GM18526 (cell line): ENCODE results near the gene PMM2.

Experiments used
- POLR2A ChIP-seq: IDR thresholded peaks from 3 replicates; pipeline ENCODE4 v1.6.1; 2011; ENCODE audit not compliant: insufficient read length; ENCODE audit errors: extremely low read depth

The PMM2 gene

DNA sequence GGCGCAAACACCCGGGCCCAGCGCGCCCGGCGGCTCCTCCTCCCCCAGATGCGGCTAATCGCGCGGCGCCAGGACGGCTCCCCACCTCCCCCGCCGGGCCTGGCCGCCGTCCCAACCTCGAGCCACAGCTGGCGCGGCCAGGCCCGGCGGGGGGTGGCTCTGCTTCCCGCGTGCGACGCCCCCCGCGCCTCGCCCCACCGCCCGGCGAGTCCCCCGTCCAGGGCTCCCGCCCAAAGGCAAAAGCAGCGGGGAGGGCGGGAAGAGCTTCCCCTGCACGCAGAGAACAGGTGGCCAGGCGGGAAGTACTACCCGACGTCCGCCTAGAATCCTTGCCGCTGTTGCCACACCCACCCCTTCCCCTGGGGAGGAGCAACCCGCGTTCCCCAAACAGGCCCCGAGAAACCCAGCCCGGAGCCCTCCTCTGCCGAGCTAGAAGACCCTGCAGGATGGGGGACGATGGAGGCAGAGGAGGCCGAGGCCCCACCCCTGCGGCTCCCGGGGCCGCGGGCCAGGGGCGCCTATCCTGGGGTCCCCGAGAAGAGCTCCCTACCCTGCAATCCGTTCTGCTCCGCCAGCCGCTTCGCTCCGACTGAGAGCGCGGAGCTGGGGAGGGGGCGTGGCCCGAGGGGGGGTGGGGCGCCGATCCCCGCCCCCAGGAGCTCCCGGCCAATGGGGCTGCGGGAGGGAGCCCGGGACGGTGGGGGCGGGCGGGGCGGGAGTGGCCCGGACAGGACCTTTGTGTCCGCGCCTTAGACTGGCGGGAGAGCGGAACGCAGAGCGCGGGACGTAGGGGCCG is 71.0 kb downstream of the PMM2 start, which contains the start of gene CARHSP1:
CARHSP1 (minus strand) TSS at position 591 of the 796 bp plus-strand sequence. CDS start 9,678 bp downstream, outside the sequence.
- peak; percentile 67 for TF ChIP-seq POLR2A

DNA sequence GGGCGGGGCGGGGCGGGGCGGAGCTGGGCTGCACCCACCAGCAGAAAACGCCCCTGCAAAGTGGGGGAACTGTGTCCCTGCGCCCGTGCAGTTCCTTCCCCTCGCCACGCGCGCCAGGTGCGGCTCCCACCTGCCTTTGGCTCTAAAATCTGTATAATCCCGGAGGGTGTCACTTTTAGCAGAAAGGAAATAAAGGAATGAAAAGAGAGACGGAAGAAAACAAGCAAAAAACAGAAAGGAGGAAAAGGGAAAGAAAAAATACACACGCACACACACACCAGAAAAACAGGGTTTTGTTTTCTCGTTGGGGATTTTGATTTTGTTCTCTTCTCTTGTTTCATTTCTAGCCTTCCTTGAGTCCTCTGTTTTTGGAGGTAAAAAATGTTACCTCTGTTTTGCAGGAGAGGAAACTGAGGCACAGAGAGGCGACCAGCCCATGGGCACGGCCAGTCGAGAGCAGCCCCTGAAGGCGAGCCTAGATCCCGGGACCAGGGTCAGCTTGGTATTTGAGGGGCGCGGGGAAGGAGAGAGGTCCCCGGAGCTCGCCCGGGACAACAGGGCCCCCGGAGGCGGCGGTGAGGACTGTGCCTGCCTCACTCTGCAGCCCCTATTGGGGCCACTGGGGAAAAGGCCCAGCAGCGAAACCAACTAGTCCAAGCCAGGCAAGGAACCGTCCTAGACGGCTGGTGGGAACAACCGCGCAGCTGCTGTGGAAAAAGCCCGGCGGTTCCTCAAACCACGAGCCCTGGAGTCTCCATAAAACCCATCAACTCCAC is 71.8 kb downstream of the PMM2 start:
- no peak for TF ChIP-seq POLR2A

DNA sequence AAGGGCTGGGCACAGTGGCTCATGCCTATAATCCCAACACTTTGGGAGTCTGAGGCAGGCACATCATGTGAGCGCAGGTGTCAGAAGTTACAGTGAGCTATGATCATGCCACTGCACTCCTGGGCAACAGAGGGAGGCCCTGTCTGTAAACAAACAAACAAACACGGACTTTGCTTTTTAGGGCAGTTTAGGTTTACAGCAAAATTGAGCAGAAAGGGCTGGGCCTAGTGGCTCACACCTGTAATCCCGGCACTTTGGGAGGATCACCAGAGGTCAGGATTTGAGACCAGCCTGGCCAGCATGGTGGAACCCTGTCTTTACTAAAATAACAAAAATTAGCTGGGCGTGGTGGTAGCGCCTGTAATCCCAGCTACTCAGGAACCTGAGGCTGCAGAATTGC is 74.4 kb downstream of the PMM2 start:
- no peak for TF ChIP-seq POLR2A

DNA sequence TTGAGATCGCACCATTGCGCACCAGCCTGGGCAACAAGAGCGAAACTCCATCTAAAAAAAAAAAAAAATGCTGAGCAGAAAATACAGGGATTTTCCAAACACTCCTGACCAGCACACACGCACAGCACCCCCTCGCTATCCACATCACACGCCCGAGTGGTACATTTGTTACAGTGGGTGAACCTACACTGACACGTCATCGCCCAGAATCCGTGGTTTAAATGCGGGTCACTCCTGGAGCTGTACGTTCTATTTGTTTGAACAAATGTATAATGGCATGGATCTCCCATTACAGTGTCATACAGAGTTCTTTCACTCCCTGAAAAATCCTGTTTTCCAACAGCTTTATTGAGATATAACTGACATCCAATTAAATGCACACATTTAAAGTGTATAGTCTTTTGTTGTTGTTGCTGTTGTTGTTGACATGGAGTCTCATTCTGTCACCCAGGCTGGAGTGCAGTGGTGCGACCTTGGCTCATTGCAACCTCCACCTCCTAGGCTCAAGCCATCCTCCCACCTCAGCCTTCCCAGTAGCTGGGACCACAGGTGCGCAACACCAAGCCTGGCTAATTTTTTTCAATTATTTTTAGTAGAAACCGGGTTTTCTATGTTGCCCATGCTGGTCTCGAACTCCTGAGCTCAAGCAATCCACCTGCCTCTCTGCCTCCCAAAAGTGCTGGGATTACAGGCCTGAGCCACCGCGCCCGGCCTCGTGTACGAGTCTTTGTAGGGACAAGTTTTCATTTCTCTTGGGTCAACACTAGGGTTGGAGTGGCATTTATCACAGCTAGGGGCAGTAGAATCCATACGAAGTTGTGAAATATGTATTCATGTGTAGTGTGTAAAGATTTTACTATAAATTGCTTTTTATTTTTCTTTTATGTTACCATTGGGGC is 75.6 kb downstream of the PMM2 start:
- no peak for TF ChIP-seq POLR2A

DNA sequence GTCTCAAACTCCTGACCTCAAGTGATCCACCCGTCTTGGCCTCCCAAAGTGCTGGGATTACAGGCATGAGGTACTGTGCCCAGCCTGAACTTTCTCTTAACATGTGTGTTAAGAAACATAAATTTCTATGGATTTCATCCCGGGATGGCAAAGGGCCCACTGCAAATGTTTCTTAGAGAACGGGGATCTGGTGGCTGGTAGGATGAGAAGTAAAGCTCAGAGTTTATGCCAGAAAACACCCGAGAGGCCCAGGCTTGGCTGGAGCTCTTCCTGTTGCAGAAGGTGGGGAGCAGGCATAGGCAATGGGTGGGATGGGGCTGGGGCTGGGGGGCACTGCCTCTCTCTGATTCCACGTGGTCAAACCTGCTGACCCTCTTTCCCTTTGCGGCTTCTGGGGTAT is 76.7 kb downstream of the PMM2 start:
- no peak for TF ChIP-seq POLR2A

DNA sequence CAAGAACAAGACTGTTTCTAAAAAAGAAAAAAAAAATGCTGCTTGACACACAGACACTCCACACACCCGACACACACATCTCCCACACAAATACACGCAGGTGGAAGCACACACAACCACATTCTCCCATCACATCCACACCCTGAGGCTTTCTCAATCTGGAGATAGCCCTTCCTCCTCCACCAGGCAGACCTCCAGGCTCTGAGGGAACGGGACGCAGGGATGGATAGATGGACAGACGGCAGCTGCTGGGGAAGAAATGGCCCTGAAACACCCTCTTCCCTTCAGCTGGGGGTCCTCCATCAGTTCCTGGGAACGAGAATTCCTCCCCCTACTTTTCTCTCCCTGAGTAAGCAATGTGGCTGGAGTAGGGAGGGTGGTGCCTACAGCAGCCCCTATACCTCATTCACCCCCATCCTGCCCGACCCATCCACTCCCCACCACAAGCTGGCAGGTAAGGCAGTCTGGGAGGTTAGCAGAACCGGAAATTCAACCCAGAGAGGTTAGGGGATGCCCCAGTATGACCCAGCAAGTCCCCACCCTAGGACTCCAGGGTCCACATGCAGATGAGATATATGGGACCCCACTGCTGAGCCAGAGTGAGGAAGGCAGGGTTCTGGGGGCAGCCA is 80.4 kb downstream of the PMM2 start:
- no peak for TF ChIP-seq POLR2A

DNA sequence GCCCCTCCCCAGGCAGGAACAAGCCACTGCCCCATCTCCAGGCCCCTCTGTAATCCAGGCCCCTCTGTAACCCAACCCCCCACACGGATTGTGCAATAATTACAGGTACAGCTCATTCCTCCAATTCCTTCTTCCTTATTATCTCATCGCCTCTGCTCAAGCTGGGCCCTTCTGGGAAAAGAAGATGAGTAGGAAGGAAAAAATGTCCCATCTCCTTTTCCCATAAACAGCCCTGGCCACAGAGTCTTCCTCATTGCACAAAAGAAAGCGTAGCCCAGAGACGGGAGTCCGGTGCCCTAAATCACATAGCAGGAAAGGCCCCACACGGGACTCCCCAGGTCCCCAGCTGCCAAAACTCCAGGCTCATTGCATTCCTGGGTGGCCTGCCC is 80.9 kb downstream of the PMM2 start:
- TF ChIP-seq POLR2A = no peak

DNA sequence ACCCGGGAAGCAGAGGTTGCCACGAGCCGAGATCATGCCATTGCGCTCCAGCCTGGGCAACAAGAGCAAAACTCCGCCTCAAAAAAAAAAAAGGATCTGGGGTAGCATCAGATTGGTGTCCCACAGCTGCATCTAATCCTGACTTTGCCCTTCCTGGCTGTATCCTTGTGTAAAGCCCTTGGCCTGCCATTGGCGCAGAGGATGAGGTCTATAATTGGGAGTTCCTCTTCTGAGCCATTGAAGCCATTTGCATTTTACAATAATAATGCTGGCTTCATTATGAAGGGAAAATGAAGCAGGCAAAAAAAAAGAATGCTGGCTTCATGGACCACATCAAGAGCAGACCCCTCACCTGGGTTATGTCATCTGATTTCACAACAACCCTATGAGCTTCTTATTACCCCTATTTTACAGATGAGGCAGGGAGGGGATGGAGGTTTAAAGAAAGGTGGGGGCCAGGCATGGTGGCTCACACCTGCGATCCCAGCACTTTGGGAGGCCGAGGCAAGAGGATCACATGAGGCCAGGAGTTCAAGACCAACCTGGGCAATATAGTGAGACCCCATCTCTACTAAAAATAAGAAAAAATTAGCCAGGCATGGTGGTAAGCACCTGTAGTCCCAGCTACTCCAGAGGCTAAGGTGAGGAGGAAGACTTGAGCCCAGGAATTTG is 83.3 kb downstream of the PMM2 start:
- no peak for TF ChIP-seq POLR2A

DNA sequence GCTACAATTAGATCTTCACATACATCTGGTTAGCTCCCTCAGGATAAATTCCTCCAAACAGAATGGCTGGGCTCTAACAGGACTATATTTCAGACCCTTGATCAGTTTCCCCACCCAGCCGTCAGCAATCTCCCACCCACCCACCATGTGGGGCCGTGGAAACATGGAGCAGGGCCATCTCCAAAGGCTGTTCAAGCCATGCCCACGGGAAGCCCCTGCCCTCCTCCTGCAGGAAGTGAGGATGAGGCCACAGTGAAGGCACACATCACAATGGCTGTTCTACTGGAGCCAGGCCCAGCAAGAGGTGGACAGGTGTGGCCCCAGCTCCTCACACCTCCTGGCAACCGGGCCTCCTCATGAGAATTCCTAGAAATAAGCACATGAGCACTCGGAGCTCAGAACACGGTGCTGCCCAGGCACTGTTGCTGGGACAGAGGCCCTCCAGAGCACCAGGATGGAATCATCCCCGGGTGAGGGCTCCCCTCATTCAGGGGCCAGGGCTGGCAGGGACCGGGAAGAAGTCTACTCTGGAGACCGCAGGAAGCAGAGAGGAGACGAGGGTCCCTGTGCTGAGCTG is 84.5 kb downstream of the PMM2 start, which contains the start of gene LITAFD:
LITAFD (plus strand) TSS at position 311 of the 577 bp plus-strand sequence. CDS start 2,005 bp downstream, outside the sequence.
- no peak for TF ChIP-seq POLR2A

DNA sequence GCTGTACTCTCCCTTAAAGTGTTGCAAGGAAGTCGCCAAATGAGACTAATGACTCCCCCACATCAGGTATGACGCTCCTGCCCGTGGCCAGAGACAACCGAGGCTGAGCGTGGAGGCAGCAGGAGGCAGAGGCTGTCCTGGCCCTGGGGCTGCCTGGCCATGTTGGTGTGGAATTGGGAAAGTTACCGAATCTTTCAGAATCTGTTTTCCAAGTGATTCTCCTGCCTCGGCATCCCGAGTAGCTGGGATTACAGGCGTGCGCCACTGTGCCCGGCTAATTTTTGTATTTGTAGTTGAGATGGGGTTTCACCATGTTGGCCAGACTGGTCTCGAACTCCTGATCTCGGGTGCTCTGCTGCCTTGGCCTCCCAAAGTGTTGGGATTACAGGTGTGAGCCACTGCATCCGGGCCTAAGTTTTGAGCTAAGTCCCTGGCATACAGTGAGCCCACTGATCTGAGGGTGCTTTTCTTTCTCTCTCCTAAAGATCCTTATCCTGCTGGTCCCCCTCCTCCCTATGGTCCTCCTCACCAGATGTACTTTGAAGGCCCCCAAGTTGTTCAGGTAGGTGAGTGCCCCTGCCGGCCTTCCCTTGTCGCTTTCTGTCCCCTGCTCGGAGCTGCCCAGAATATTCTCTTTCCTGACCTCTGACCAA is 85.2 kb downstream of the PMM2 start:
- TF ChIP-seq POLR2A = no peak

DNA sequence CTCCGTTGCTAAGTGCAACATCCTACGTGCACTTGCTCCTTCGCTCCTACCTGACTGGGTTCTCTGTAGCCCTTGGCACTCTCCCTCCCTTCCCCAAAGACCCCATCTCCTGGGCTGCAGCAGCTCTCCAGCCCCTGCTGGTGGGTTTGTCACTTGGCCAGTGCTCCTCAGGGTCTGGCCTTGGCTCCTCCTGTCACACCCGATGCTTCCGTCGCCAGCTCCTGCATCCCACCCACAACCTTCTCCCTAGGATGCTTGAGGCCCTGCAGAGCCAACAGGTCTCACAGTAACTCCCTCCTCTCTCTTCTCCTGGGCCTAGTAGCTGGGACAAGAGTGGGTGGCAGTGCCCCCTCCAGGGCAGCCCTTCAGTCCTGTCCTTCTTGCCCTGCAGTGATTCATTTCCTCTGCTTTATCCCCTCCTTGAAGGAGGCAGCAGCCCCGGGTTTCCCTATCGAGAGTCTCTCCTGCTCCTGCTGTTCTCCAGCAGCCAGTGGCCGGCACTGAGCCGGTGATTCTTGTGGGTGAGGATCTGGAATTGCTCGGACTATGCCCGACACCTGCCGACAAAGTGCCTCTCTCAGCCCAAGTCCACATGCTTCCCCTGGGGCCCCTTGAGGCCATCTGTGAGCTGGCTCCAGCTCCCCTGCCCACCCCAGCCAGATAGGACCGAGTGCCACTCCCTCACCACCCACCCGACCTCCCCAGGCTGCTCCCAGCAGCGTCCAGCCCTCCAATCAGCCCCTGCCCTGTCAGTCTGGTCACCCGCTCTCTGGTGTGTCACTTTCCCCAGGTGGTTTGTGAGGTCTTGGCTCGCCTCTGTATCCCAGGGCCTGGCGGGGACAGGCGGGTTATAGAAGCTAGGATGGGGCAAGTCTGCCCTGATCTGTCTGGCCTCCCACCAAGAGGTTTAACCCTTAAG is 88.3 kb downstream of the PMM2 start:
- no peak for TF ChIP-seq POLR2A
